Right renal cortex interstitium (tissue), 3 donors: Measurements from ENCODE around the gene FTH1. TPM values are rescaled to one million over a fixed set of nuclear protein-coding genes. Genes with fewer than 3 reads are reported as not detected.
"Not testable (repeated sequence)": the region's sequence is repeated elsewhere in the genome, so short reads cannot be mapped to it uniquely, and the experiment has no call there.

Experiments
- DNase-seq, 3 donors: peaks; one replicate each; pipeline ENCODE4 v3.0.0-alpha.2; 2013; ENCODE audit warnings: low read depth in 3 of 3, low spot score in 2 of 3
- polyA plus RNA-seq, 3 donors: library from polyadenylated mRNA; unstranded; fragments of 120-200 nt; gene quantifications; one replicate each; pipeline ENCODE4 v1.2.1, GENCODE V29; 2013; ENCODE audit not compliant: insufficient read length in 3 of 3

Gene FTH1
- polyA plus RNA-seq = 1,000 to 10,000 TPM; 2,134 to 2,368 (median 2,143) TPM

DNA sequence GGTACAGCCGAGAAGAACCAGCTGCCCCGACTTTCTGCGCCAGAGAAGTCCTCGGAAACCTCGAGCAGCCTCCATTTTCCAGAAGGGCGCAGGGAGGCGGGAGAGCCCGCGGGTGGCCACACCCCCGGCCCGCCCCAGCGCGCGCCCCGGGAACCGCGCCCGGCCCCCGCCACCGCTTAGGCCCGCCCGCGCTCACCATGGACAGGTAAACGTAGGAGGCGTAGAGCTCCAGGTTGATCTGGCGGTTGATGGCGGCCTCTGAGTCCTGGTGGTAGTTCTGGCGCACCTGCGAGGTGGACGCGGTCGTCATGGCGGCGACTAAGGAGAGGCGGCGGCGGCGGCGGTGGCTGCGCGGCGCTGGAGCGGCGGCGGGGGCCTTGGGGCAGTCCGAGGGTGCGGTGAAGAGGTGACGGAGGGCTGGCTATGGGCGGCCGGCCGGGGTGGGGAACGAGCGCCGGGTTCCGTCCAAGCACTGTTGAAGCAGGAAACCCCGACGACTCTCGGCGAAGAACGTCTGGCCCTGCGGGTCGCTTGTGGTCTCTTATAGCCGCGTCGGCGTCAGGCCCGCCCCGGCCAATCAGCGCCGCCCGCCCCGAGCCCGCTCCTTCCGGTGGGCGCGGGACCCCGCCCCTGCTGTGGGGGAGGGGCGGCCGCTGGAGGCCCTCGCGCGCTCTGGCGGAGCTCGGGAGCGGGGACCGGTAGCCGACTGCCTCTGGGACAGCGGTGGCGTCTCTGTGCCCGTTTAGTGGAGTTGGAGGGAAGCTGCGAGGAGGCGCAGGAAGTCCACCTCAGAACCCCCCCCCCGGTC is at the start of gene FTH1:
TSS of gene FTH1 (minus strand) at position 519 of the 808 bp plus-strand sequence. CDS start at position 310, 209 bp downstream.
- peak in 1 of 3 donors; percentile 87 for DNase-seq

DNA sequence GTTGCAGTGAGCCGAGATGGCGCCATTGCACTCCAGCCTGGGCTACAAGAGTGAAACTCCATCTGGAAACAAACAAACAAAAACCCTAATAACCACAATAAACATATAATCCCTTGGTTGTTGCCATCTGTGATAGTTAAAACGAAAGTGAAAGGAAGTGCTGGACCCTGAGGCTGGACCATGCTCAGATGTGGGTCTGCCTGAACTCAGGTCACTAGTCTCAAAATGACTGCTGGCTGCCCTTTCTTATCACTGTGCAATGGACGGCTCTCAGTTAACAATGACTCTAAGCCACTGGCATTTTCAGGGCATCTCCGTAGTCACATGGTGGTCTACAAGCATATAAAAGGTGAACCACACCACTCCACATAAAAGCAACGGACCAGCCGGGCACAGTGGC is 48.2 kb upstream of the FTH1 start:
- no peak for DNase-seq

DNA sequence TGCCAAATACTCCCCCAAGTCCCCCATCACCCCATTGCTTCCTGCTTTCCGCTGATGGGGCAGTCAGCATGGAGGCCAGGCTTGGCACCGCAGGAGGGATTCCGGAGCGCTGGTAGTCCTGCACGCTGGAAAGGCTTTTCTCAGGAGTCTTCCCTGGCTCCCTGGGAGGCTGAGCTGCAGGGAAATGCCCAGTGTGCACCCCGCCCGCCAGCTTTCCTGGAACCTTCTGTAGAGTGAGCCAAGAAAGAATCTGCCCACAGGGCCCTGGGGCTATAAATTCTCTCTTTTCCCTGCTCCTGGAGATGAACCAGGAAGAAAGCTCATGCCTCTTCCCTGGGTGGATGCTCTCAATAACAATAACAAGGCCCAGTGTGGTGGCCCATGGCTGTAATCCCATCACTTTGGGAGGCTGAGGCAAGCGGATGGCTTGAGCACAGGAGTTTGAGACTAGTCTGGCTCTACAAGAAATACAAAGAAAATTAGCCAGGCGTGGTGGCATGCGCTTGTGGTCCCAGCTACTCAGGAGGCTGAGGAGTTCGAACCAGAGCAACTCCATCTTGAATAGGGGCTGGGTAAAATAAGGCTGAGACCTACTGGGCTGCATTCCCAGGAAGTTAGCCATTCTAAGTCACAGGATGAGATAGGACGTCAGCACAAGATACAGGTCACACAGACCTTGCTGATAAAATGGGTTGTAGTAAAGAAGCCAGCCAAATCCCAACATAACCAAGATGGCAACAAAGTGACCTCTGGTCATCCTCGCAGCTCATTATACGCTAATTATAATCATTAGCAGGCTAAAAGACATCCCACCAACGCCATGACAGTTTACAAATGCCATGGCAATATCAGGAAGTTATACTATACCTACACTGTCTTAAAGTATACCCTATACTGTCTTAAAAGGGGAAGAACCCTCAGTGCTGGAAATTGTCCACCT is 46.4 kb upstream of the FTH1 start:
- no peak for DNase-seq

- no peak for DNase-seq
Measured at GRCh38 chr11:62012832-62013461, 45.5 kb upstream of the FTH1 start.

DNA sequence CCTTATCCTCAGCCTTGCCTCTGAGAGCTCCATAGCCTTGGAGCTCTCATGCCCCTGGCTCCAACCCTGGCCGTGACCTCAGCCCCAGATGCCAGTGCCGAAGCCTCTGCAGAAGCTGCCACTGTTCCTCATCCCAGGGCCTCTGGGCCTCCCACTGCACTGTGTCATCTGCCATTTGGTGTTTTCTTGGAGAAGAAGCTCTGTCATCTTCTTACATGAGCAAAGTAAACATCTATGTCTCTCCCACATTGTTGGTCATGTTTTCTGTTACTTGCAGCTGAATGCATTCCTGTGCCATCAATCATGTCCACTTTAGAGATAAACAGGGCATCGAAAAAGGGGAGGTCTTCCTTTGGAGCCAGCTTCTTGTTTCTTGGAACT is 45.0 kb upstream of the FTH1 start:
- DNase-seq = no peak

DNA sequence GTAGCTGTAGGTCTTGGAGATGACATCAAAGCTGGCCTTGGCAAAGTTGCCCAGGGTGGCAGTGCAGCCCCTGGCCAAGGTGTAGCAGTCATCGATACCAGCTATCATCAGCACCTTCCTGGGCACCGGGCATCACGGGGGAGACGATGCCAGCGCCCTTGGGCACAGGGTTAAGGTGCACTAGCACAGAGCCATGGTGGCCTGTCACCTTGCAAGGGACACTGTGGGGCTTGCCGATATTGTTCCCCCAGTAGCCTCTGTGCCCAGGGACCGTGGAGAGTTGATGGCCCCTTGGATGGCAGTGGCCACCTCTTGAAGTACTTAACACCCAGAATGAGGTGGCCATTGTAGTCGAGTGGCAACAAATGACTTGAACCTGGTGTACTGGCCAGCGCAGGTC is 44.4 kb upstream of the FTH1 start:
- DNase-seq = no peak

DNA sequence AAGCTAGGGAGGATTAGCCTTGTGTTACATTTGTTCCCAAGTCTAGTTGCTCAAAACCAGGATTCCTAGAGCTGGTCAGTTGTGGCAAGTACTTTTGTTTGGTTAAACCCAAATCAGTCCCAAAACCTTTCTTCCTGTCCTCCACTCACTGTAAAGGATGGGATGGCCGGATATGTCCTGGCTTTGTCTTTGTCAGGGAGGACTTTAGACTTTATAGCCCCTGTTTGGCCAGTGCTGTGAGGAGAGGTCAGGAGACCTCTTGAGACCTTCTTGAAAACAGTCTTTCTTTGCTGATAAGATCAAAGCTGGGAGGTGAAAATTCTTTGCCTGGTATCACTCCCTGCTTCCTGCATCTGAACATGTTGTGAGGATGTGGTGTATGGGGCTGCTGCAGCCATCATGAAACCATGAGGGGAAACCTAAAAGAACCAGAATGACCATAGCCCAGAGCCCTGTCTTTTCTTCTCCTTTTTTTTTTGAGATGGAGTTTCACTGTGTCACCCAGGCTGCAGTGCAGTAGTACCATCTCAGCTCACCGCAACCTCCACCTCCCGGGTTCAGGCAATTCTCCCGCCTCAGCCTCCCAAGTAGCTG is 43.6 kb upstream of the FTH1 start:
- no peak for DNase-seq

- DNase-seq = no peak
Measured at GRCh38 chr11:62008193-62008592, 40.8 kb upstream of the FTH1 start.

DNA sequence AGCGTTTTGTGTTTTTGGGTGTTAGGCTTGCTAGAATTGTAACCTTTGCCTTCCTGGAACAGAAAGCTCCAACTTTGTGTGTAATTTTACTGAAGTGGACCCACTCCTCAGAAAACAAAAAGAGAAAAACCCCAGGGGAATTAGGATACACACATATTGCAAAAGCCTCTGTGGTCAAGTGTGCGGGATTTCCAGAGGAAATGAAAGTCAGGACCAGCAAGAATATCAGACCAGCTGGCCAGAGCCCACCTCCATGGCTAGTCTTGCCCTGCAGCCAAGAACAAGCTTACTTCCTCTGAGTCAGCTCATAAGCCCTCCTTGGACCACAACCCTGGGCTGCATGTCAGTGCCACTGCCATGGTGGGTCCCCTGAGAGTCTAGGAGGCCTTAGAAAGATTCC is 37.0 kb upstream of the FTH1 start:
- DNase-seq = no peak

DNA sequence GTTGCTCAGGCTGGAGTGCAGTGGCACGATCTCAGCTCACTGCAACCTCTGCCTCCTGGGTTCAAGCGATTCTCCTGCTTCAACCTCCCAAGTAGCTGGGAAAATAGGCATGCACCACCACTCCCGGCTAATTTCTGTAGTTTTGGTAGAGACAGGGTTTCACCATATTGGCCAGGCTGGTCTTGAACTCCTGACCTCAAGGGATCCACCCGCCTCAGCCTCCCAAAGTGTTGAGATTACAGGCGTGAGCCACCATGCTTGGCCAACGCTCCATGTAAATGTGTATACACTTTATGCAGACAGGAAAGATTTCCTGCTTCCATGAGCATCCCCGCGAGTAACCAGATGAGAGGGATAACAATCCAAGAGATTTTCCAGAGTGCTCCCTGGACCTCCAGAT is 34.8 kb upstream of the FTH1 start:
- not testable (repeated sequence) for DNase-seq

- peak in 2 of 3 donors; percentile 23 to 26 for DNase-seq
Measured at GRCh38 chr11:62001450-62002191, 34.2 kb upstream of the FTH1 start.

- no peak for DNase-seq
Measured at GRCh38 chr11:62000539-62001446, 33.4 kb upstream of the FTH1 start.

DNA sequence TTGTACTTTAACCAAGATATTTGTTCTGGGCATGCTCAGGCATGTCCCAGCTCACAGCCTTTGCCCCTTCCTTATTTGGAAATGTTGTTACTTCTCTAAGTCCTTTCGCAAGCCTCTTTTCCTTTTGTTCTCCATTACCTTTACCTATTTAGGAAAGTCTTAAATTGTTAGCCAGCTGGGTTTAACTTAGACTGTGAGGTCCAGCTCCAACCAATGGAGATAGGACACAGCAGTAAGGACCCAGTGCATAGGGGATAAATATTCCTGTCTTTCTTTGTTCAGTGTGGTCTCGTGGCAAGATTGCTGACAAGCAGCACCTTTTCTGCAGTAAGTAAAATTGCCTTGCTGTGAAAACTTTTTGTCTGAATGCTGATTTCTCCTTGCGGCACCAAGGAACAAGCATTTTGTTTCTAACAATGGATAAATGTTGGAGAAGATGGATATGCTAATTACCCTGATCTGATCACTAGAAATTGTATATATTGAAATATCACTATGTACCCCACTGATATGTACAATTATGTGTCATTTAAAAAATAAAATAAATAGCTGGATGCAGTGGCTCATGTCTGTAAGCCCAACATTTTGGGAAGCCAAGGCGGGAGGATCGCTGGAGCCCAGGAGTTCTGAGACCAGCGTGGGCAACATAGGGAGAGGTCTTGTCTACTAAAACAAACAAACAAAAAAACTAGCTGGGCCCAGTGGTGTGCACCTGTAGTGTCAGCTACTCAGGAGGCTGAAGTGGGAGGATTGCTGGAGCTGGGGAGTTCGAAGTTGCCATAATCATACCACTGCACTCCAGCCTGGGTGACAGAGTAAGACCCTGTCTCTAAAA is 31.9 kb upstream of the FTH1 start:
- DNase-seq = no peak

DNA sequence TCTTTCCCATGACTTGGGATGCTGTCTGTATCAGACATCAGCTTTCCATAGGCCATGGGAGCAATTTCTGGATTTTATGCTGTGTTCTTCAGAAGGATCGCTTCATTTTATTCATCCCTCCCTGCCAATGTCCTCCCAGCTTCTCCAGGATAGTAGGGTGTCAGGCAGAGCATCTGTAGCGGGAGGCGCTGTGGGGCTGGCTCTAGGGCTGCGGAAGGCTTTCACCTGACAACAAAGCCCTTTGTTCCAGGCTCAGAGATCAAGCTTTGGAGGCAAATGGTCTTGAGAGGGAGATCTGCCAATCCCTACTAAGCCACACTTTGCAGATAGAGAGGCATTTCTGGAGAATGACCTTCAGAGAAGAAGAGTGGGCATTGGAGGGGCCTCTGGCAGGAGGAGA is 29.5 kb upstream of the FTH1 start:
- DNase-seq = no peak

GRCh38 chr11:61994981-61995380 is 27.5 kb upstream of the FTH1 start:
- DNase-seq = no peak

GRCh38 chr11:61985869-61986268 is 18.4 kb upstream of the FTH1 start:
- no peak for DNase-seq

- no peak for DNase-seq
Measured at GRCh38 chr11:61983419-61983818, 16.0 kb upstream of the FTH1 start.
